Endothelial cell of hepatic sinusoid (primary cell): ENCODE measurements around the gene RETREG2.

Experiments used
- in situ Hi-C: cut with HindIII; loops from 2 replicates; pipeline ENCODE4 v1.10.0; 2017; ENCODE audit warnings: low sequenced_read_pairs

Gene RETREG2

DNA sequence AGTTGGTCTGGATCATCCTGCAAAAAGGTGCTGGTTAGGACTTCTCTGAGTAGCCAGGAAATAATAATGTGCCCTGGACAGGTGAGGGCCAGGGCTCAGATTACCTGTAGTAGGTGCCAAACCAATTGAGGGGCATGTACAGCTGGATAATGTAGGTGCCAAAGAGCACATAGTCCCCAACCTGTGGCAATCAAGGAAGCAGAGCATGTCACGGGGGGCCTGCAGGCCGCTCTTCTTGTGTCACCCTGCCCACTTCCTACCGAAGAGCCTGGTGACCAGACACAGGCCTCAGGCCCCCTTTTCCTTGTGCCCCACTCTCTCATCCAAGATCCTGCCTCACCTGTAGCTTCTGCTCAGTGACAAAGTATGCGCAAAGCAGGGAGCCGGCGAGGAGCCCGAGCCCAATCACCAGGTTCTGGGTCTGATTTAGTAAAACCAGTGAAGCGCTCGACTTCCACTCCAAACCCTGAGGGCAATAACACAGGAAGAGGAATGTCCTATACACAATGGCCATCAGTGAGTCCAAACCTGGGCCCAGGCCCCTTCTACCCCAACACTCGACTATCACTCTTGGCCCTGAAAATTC lies 35.5 kb downstream of the RETREG2 start:
- in situ Hi-C loops, result no loop called here

DNA sequence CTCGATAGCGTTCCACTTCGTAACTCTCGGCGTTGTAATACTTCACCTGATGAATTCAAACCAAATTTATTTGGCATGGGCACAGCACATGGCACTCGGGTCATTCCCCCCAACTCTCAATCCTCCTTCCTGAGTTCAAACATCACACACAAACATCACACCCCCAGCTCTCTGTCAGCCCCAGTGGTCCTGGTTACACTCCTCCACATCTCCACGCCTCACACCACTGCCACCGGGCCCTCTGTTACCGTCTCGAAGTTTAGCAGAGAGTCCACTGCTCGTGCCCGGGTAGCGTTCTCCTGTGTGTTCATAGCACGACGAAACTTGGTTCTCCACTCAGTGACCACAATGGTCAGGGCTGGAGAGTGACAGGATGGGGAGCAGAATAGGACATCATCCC lies 36.1 kb downstream of the RETREG2 start:
- in situ Hi-C loops, result no loop called here

DNA sequence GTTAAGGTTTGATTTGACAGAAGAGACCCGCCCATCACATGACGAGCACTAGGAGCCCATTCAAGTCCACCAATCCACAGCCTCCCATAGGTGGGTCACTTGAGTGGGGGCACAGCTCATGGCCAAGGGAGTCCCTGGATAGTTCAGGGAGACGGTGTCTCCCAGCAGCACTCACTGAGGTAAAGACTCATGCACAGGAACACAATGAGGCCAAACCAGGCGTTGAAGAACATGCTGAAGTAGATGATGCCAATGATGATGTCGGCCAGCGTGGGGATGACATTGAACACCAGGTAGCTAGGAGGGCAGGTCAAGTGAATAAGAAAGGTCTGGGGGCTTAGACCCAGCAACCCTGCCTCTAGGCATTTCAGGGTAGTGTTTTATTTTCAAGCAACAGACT lies 36.7 kb downstream of the RETREG2 start:
- in situ Hi-C loops, result no loop called here

DNA sequence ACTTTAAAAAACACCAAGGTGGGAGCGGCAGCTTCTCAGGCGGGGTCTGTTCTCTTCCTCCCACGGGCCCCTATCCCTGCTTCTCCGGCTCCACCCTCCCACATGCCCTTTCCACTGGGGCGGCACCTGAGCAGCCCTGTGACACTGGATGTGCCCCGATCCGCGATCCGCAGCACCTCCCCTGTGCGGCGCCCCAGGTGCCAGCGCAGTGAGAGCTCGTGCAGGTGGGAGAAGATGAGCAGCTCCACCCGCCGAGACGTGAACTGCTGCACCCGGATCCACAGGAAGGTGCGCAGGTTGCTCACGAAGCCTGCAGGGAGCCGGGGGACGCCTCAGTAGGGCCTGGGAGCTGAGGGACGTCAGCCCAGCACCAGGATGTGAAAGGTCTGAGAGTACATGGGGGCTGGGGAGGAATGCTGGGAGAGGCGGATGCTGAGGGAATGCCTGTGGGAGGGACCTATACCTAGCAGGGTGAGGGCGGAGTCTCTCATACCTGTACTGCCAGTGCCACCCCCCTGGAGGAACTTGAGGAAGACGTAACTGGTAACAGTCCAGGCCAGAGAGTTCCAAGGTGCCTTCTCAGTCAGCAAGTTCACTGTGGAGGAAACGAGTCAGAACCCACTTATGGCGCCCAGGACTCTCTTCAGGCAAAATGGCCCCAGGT lies 37.9 kb downstream of the RETREG2 start:
- in situ Hi-C loops, result no loop called here

DNA sequence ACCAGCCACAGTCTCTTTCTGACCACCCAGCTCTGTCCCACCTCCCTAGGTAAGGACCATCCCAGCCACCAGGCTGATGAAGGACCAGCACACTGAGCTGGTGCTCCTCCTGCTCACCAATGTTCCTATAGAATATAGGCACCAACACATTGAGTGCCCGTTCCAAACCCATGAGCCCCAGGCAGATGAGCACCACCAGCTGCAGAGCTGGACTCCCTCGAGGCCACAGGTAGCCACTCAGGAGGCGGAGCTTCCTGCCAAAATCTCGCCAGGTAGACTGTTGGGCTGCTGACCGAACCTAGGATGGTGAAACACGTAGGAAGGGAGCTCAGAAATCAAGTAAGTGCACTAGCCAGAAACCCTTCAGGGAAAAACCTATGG lies 38.5 kb downstream of the RETREG2 start:
- in situ Hi-C loops, result no loop called here

DNA sequence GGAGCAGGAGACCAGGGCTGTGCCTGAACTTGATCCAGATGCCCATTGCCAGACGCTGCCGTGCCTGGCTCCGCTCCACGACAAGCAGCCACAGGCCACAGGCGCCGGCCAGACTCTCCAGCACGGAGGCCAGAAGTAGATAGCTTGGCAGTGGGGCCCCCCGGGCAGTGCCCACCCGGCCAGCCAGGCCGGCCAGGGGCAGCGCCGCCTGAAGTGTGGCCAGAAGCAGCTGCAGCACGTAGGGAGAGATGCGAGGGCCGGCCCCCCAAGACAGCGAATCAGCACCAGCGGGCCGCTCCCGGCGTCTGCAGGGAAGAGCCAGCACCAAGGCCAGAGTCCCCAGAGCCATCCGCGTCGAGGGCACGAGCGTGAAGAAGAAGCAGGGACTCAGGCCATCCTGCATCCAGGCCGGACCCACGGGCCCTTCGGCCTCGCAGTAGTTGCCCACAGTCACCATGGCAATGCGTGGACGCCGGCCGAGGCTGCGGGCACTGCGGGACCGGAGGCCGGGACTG lies 40.2 kb downstream of the RETREG2 start:
- in situ Hi-C loops, result no loop called here

DNA sequence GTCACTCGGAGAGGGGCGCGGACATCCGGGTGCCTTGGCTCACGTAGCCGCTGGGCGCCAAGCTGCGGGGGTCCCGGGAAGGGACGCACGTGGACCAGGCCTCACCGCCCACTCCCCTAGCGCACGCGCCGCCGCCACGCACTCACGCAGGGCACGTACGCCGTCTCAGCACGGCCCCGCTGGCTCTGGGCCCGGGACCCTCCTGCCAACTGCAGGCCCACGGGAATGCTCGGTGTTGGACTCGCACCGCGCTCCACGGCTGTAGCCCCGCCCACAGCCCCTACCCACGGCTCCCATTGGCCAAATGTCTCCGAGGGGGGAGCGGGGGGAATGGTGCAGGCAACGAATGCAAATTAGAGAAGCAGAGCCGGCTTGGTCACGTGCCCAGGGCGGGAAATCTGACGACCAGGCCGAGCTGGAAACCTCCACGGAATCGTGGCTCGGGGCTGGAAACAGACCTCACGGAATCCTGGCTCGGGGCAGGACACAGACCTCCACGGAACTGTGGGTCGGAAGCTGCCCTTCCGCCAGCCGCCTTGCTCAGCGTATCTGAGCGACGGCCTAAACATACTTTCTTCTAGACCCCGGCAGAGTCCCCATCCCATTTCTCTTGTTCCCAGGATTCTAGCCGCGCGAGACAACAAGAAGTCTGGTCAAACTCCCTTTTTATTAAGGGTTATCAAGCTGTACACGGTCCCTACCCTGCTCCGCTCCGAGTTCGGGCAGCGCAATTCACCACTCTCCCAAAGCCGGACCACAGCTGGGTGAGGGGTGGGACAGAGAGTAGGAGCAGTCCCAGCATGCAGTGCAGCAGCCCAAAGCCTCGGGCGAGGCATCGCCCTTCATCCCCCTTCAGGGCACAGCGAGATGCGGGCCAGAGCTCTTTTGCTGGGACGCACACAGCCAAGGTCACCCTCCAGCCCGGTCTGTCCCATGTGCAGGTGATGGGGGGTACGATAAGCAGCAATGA lies 40.9 kb downstream of the RETREG2 start, which contains the start of gene ABCB6:
Gene ABCB6, minus strand, starts transcription at position 227 of the 970 bp plus-strand sequence. CDS start 285 bp downstream, outside the sequence.
- in situ Hi-C loops, result no loop called here

DNA sequence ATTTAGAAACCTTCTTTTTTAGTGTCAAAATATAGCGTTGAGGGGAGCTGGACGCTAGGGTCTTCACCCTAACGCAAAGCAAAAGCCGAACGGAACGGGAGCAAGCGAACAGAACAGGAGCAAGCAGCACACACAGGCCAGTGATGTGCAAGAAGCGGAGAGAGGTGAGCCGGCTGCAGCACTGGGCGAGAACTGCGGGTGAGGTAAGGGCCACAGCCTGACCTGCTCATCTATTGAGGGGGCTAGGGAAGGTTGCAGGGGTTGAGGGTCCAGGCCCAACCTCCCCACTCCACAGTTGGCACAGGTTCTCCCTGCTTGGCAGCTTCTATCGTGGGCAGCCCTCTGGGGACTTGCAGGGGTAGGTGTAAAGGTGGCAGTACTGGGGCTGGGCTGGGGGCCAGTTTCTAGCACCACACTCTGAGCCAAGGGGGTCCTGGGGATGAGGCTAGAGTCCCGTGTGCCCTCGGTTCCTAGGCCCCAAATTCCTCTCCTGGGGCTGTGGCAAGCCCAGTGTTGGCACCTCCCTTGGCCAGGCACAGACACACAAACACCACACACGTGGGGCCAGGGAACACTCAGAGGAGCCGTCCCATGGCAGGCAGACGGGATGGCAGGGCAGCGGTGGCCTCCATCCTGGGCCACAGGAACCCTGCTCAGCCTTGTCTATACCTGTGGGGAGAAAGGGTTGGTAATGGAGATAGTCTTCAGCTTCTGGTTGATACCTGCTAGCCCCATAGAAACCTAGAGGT lies 41.9 kb downstream of the RETREG2 start:
- in situ Hi-C loops, result no loop called here

DNA sequence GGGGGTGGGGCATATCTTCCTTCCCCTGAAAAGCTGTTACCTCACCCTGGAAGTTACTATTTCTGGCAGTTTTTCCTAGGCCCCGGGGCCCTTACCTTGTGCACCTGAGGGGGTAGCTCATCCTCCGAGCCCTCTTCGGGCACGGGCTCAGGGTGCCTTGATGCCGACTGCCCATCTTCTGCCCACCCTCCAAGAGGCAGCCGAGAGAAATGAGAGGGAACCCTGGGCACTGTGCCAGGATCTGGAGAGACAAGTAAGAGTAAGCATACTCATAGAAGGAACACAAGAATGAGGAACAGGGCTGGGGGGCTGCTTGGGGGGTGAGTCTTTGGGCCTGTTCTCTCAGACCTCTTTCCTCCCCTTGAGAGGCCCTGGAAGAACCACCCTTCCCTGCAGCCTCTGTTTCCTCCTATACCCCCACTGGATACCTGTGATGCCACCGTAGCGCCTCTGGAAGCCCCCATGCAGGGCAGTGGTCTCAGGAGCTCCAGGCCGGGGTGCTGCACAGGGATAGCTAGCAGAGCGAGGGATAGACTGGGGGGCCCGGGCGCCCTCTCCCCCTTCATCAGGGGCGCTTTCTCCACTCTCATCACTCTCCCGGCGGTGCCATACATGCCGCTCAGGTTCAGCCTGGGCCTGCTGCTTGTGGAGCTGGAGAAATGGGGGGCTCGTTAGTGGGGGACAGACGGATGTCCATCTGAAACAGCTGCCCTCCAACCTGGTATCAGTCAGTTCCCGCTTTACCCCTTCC lies 42.8 kb downstream of the RETREG2 start:
- in situ Hi-C loops, result no loop called here

DNA sequence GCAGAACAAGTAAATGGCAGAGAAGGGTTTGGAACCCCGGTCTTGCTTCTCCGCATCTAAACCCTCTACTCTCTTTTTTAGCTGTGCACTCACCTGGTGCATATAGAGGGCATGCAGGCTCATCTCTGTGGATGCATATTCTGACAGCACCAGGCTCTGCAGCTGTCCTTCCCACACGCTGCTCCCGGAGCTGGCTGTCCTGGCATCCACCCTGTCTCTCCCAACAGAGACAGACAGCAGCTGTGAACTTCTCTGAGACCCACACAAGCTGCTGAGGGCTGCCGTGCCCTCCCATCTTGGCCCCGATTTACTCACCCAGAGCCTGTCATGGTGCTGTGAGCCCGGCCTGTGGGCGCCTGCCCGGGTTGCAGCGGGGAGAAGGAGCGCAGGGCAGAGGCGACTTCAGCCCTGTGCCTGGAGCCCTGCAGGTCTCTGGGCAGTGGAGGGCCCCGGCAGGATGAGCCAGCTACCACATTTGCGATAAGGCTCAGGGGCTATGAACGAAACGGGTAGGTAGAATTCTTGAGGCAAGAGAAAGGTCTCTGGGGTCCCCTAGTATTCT lies 44.0 kb downstream of the RETREG2 start:
- in situ Hi-C loops, result no loop called here

DNA sequence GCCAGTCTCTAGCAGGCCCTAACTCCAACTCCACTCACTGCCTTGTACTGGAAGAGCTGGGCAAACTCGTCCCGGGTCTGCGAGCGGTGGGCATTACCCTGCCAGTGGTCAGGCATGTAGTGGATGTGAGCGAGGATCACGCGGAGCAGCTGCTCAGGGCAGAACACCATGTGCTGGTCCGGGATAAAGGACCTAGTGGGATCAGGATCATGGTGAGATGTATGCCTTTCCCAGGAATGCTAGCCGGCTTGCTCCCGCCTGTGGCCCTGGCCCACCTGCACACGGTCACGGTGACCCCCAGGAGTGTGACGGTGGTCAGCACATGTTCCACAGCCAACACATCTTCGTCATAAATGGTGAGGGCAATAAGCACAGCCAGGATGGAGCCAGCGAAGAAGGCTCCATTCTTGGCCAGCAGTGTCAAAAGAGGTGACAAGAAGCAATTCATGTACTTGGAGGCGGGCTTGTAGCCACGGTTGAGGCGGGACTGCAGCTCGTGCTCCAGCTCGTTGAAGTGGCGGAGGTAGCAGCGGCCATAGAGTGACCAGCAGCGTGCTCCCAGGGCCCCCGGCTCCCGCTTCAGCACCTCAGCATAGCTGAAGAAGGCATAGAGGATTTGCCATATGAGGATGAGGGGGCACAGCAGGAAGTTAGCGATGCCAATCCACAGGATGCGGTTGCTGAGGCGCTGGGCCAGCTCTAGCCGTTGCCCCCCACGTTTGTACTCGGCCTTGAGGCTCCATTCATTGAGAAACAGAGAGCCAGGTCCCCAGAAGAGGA lies 45.9 kb downstream of the RETREG2 start:
- in situ Hi-C loops, result no loop called here

DNA sequence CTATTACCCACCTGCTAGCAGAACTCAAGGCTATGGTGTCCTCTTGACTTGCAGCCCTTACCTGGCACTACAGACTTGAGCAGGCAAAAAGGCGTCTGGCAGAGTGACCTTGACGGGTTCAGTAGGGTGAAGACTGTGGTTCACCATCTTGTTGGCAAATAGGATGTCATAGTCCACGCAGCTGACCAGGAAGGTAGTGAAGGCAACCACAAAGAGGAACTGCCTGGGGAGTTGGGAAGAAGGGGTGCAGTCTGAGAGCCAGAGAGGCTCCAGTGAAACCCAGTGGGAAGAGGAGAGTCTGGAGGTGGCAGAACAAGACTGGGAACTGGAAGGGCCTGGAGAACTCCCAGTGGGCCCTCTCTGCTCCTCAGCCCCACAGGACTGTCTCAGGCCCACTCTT lies 47.3 kb downstream of the RETREG2 start:
- in situ Hi-C loops, result no loop called here

DNA sequence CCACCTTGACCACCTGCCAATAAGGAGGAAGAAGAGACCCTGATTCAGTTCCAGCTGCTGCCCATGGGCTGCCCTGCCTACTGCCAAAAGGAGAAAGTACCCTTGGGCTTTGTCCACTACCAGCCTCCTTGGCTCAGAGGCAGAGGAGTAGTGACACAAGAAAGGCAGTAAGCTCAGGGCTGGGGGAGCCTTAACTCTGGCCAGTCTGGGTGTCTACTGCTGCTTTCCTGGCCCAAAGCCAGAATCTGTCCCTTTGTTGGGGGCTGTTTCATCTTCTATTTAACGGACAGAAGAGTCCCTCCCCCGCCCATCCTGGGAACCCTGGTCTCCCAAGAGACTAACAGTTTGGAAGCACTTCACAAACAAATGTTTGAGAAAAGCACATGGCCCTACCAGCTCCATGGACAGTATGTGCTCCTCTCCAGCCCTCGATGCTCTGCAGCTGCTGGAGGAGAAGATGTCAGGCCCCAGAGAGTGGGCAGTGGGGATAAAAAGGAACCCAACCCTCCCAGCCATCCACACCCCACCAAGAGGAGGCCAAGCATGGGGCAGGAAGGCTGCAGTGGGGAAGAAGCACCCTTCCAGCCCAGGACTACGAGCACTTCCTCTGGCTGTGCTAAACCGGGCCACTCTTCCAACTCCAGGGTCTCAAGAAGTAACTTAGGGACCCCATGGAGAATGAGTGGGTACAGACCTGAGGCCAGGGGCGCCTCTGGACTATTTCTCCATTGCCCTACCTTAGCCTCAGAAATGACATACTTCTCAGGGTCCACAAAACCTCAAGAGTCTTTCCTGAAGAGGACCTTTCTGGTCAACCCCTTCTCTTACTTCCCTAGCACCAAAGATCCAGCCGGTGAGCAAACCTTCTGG lies 50.2 kb downstream of the RETREG2 start:
- in situ Hi-C loops, result no loop called here

DNA sequence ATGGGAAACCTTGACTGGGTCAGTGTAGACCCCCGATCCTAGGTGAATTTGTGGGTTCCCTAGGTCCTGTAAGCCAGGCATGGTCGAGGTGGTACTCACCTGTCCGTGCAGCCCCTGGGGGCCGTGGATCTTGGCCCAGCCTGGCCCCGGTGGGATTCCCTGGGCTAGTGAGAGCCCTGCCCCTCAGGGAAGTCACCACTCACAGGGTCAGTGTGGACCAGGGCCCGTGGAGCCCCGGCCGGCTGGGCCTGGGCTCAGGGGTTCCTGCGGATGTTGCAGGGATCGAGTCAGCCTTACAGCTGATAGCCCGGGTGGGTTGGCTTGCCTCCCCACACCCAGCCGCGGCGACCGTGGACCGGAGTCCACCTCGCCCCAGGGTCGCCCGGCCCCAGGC lies 50.8 kb downstream of the RETREG2 start:
- in situ Hi-C loops, result no loop called here

DNA sequence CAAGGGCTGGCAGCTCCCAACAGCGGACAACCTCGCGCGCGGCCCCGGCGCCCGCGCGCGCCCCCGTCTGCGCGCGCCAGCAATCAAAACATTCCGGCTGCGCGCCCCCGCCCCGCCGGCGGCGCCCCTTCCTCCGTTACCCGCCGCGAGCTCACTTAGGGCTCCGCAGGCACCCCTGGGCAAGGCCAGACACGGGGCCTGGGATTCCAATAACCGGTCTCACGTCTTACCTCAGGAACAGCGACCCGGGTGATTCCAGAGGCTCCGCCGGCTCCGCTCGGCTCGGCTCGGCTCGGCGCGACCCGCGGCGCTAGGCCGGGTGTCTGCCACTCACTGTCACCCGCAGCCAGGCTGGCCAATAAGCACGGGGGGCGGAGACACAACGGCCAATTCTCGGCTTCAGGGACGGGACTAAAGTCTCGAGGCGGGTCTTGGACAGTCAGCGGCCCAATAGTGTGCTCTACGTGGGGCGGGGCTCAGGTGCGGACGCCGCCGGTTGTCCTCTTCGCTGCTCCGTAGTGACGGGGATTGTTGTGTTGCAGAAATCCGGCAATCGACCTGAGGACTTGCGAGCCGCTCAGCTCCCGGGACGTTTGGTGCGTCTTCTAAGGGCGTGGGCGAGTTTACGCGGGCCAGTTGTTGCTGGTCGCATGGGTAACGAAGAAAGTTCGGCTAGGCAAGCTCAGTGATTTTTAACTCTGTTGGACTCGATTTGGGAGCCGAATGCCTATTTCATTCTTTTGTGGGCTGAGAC lies 51.4 kb downstream of the RETREG2 start, which contains the start of the genes ANKZF1 and ATG9A:
Gene ANKZF1, plus strand, starts transcription at position 502 of the 754 bp plus-strand sequence. CDS start 452 bp downstream, outside the sequence.
Gene ATG9A, minus strand, starts transcription at position 332 of the 754 bp plus-strand sequence. CDS start 1,612 bp downstream, outside the sequence.
- in situ Hi-C loops, result no loop called here

DNA sequence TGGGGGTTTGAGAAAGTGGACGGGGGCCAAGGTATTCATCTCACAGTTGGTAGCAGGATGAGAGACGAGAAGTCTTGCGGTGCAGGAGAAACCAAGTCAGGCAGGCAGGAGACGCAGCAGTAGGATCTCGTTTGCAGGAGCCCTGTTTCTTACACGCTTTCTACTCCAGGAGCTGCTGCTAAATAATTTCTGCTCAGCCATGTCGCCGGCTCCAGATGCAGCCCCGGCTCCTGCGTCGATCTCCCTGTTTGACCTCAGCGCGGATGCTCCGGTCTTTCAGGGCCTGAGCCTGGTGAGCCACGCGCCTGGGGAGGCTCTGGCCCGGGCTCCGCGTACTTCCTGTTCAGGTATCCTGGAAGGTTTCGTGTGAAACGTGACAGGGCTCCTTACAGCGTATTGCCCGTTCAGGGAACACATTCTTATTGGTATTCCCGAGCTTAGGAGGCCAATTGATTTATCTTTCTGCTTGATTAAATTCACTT lies 52.0 kb downstream of the RETREG2 start:
- in situ Hi-C loops, result no loop called here

DNA sequence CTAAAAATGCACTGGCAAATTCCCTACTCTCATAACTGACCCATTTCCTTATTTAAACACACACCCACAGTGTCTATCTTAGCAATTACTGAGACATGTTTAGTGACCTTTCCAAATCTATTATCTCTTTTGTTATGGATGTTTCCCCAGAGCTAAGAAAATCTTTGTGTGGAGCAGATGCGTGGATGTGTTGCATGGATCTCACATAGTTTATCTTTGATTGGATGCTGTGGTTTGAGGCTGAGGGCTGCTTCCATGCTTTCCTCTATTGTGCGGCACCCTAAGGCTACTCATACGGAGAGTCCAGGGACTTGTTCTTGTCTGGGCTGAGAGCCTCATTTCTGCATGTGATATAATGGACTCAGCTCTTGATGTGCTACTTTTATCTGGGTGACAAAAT lies 56.3 kb downstream of the RETREG2 start:
- in situ Hi-C loops, result no loop called here
